Activated T-cell treated with anti-CD3 and anti-CD28 coated beads, Interleukin-2, amount 50 U/mL, for 1 hour (primary cell): Measurements from ENCODE around the gene RAPSN.

Experiments
- DNase-seq: peaks from one replicate; pipeline ENCODE4 v3.0.0-alpha.2; 2020

RAPSN gene

GRCh38 chr11:47406896-47407745 lies 41.8 kb downstream of the RAPSN start:
- no peak for DNase-seq

DNA sequence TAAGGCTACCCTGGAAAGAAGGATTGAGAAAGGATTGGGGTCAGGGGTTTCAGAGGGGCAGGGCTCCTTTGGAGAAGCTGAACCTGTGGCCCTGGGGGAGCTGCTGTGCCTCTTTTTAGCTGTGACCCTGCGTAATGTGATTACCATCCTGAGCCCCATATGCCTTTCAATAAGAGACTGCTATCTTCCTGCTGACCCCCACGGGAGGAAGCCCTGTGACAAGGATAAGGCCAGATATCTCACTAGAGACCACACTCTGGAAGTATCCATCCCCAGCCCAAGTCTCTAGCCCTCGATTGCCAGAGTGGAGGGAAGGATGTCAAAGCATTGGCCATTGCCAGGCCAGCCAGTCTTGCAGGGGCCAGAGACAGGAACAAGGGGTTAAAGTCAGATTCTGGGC lies 45.4 kb downstream of the RAPSN start:
- no peak for DNase-seq

GRCh38 chr11:47403135-47403534 lies 45.8 kb downstream of the RAPSN start:
- no peak for DNase-seq

- no peak for DNase-seq
These were observed 48.1 kb downstream of the RAPSN start for GRCh38 chr11:47400768-47401279.

DNA sequence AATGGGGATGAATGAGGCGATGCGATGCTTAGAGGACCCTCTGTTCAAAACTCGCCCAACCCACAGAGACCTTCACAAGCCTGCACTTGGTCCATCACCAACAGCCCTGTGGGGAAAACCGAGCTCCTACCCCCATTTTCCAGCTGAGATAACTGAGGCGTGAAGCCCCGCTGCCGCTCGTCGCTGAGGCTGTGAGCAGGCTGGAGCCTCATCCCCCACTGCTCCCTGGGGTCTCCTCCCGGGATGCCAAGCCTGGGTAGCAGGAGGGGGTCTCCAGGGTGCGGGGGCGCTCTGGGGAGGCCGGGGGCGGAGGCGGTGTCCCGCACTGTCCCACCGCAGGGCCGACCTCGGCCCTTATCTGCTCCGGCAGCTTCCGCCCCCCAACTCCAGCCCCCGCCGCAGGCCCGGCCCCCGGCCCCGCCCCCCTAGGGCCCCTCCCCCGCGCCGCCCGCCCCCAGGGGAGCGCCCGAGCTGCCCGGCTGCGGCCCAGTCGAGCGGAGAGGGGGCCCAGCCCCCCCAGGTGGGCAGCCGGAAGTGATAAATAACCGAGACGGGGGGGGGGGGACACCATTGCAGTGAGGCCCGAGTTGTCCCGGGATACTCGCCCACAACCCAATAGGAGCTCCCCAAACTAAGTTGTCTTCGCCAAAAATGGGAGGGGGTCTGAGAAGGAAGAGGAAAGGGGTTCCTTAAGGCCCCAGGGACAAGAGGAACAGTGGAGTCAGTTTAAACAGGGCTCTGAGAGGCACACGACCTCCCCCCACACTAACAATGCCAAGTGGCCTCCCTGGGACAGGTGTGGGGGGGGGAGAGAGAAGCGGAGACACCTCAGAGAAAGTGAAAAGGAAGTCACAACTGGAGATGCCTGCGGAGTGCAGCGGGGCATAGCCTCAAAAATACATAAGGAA lies 48.8 kb downstream of the RAPSN start:
- DNase-seq = peak; percentile 62

- DNase-seq = no peak
These were observed 50.4 kb downstream of the RAPSN start for GRCh38 chr11:47398551-47398950.

DNA sequence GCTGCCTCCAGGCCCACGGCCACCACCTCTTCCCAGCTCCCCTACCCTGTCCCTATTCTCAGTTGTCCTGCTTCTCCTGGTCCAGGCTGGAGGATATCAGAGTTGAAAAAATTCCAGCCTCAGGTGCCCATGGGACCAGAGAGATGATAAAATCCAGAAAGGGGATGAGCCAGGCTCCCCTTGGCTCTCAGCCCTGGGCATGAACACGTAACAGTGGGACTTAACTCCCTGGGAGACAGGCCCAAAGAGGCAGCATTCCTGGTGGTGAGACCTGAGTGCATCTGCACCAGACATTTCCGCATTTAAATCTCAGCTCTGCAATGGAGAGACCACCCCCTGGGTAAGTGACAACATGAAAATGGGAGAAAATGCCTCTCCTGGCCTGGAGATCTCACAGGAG lies 50.9 kb downstream of the RAPSN start:
- DNase-seq = no peak

DNA sequence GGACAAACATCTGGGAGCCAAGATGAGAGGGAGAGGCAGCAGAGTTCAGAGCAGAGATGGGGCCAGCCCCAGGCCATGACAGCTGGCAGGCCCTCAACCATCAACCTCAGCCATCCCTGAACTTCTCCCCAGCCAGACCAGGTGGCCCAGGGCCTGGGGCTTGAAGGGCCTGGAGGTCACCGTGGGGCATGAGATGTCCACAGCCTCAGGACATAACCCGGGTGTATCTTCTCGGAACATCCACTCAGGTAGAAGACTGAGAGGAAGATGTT lies 53.0 kb downstream of the RAPSN start:
- no peak for DNase-seq

- no peak for DNase-seq
These were observed 53.5 kb downstream of the RAPSN start for GRCh38 chr11:47395223-47396048.

DNA sequence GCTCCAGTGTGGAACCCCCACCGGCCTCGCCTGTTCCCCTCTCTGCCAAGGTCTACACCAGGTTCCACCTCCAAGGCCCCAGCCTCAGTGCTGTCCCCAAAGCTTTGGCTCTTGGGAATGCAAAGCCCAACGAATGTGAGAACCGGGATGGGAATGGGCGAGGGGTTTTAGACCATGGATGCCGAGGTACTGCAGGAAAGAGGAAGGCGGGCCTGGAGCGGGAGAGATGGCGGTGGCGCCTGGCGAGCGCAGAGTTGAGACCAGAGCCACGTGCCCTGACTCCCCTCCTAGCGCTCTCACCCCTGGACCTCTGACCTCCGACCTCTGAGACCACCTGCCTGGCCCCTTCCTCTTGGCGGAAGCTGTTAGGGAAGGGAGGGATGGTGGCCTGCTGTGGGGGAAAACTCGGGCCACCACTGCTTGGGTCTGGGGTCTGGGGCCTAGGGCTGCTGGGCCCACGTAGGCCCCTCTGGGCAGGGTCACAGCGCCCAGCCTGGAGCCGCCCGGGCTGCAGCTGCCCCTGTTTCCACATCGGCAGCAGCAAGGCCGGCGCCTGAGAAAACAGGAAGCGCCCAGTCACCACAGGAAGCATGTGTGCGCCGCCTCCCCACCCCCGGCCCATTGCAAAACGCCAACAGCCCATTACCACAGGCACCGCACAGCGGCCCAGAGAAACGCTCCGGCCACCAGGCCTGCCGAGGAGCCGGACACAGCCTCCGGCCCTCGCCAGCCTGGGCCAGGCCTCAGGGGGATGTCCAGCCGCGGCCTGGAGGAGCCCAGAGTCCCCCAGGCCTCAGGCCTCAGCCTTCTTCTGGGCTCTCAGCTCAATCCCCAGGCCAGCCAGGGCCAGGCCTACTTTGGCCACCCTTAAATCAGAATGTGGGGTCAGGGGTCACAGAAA lies 54.4 kb downstream of the RAPSN start:
- peak; percentile 55 for DNase-seq

DNA sequence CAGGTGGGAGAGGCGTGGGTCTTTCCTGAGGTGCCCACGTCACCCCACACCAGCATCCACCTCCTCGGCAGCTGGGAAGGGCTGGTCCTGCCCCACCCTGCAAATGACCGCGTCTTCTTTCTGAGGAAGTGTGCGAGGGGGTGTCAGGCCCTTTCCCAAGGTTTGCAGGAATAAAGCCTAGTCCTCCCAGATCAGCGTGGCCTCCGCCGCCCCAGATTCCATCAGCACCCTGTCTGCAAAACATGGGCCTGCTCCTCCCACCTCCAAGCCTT lies 55.0 kb downstream of the RAPSN start:
- DNase-seq = no peak

GRCh38 chr11:47393163-47394049 lies 55.5 kb downstream of the RAPSN start:
- no peak for DNase-seq

DNA sequence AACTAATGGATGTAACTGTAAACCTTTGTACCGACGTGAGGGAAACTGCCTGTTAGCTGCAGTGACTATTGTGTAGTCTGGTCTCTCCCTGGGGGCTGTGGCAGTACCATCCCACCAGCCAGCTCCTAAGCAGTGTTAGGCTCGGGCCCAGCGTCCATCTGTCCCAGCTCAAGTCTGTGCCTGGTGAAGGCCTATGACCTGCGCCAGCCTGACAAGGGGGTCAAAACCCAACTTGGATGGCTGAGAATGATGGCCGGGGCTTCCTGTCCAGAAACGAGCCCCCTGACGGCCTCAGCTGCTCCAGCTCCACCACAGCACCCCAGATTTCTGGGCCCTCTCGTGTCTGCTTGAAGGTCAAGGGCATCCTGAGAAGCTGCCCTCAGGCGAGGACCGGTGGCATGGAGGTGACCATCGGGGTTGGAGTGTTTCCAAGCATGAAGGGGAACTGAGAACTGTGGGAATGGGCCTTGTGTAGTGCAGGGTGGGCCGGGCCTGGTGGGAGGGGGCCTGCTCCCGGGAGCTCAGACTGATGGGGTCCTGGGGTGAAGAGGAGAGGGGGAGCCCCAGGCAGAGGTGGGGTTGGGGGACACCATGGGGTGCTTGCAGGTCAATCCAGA lies 56.3 kb downstream of the RAPSN start:
- no peak for DNase-seq

DNA sequence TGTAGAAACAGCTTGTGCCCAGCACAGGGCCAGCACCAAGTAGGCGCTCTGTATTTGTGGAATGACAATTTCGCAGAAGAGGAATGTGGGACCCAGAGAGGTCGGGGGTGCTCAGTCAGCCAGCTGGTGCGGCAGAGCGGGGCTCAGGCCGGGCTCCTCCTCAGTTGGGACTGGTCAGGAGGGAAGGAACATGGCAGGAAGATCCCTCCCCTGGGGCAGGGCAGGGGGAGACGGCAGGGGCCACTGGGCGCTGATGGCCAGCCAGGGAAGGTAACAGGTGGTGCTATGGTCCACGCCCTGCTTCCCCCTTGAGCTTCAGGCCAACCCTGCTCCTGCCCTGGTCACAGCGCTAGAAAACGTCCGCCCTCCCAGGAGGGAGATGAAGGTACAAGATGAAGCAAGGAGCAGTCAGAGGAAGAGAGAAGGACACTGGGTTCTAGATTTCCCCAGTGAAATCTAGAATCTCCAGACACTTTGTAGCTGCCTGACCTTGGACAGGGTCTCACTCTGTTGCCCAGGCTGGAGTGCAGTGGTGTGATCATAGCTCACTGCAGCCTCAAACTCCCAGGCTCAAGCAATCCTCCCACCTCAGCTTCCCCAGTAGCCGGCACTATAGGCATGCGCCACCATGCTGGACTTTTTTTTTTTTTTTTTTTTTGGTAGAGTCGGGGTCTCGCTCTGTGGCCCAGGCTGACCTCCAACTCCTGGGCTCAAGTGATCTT lies 57.1 kb downstream of the RAPSN start:
- DNase-seq = no peak

GRCh38 chr11:47391077-47391583 lies 57.8 kb downstream of the RAPSN start:
- no peak for DNase-seq

GRCh38 chr11:47390422-47390760 lies 58.5 kb downstream of the RAPSN start:
- DNase-seq = no peak

GRCh38 chr11:47389577-47390421 lies 59.1 kb downstream of the RAPSN start:
- no peak for DNase-seq

GRCh38 chr11:47388697-47389576 lies 60.0 kb downstream of the RAPSN start:
- no peak for DNase-seq
